ENCODE measurements around the gene CAPN10.

CAPN10 gene

GRCh38 chr2:240590681-240591111 is 4.2 kb downstream of the CAPN10 start:
- no peak for FAIRE-seq

- FAIRE-seq = no peak
Observed at GRCh38 chr2:240591226-240591625, 4.7 kb downstream of the CAPN10 start.

- no peak for FAIRE-seq
Observed at GRCh38 chr2:240591784-240592183, 5.2 kb downstream of the CAPN10 start.

GRCh38 chr2:240593026-240593702 is 6.6 kb downstream of the CAPN10 start:
- no peak for FAIRE-seq

- FAIRE-seq = no peak
Observed at GRCh38 chr2:240593703-240594451, 7.3 kb downstream of the CAPN10 start.

GRCh38 chr2:240594511-240595380 is 8.2 kb downstream of the CAPN10 start:
- FAIRE-seq = no peak

GRCh38 chr2:240595381-240596079 is 9.0 kb downstream of the CAPN10 start:
- no peak for FAIRE-seq

- no peak for FAIRE-seq
Observed at GRCh38 chr2:240596080-240596460, 9.5 kb downstream of the CAPN10 start.

GRCh38 chr2:240596491-240596931 is 10.0 kb downstream of the CAPN10 start:
- FAIRE-seq = no peak

- FAIRE-seq = no peak
Observed at GRCh38 chr2:240597054-240597418, 10.5 kb downstream of the CAPN10 start.

GRCh38 chr2:240597419-240598181 is 11.1 kb downstream of the CAPN10 start:
- no peak for FAIRE-seq

- FAIRE-seq = no peak
Observed at GRCh38 chr2:240598311-240598911, 11.9 kb downstream of the CAPN10 start.

GRCh38 chr2:240599141-240599583 is 12.6 kb downstream of the CAPN10 start:
- FAIRE-seq = no peak

GRCh38 chr2:240600451-240600961 is 14.0 kb downstream of the CAPN10 start:
- no peak for FAIRE-seq

GRCh38 chr2:240601061-240601830 is 14.7 kb downstream of the CAPN10 start:
- no peak for FAIRE-seq

GRCh38 chr2:240601831-240602160 is 15.3 kb downstream of the CAPN10 start:
- no peak for FAIRE-seq

- no peak for FAIRE-seq
Observed at GRCh38 chr2:240602266-240603050, 15.9 kb downstream of the CAPN10 start.

GRCh38 chr2:240603081-240603835 is 16.7 kb downstream of the CAPN10 start:
- FAIRE-seq = no peak

- no peak for FAIRE-seq
Observed at GRCh38 chr2:240603846-240604245, 17.3 kb downstream of the CAPN10 start.
